Astrocyte of the cerebellum (primary cell): ENCODE results near the gene PLEKHG4.

ENCODE experiments used
- DNase-seq: peaks from one replicate; pipeline ENCODE4 v3.0.0-alpha.2; 2011; ENCODE audit warnings: low read depth
- H3K4me3 ChIP-seq: 2 replicates; pipeline ENCODE4 v1.5.1; 2011; ENCODE audit warnings: mild to moderate bottlenecking, low read depth, low read length, moderate library complexity
- in situ Hi-C: cut with HindIII; loops from 2 replicates; pipeline ENCODE4 v1.10.0; 2017; ENCODE audit warnings: low sequenced_read_pairs
- TF ChIP-seq, protein P1 (sequence below): IDR thresholded peaks from 2 replicates; pipeline ENCODE4 v1.5.1; 2012; ENCODE audit warnings: low read length, low read depth, moderate library complexity, mild to moderate bottlenecking; ENCODE audit errors: missing control alignments

Gene PLEKHG4

DNA sequence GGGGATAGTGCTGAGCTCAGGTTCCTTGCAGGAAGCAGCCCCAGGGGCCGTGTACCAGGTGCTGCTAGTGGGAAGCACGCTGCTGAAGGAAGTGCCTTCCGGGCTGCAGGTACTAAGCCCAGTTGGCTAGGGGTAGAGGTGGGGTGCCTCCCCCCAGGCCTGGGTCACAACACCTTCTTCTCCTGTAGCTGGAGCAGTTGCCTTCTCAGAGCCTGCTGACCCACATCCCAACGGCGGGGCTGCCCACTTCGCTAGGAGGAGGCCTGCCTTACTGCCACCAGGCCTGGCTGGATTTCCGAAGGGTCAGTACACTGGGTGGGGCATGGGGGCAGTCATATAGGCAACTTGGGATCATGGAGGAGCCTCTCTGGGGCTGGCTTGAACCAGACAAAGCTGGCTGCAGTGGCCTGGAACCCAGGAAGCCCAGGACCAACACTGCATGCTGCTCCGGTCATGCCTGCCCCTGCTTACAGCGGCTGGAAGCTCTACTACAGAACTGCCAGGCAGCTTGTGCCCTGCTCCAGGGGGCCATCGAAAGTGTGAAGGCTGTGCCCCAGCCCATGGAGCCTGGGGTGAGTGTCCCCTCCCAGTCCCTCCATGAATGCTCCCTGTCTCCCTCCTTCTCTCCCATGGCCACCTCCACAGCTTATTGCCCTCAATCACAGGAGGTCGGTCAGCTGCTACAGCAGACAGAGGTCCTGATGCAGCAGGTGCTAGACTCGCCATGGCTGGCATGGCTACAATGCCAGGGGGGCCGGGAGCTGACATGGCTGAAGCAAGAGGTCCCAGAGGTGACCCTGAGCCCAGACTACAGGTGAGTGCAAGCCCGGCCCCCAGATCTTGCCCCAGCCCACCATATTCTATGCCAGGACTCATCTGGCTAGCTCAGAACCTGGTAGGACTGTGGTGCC, 2.5 kb downstream of the PLEKHG4 start:
- no peak for DNase-seq
- in situ Hi-C loops = loop anchor here (5.0 kb wide), 1 partner anchor 86 kb away; no protein-coding TSS in a partner anchor
- TF ChIP-seq, protein P1, sequence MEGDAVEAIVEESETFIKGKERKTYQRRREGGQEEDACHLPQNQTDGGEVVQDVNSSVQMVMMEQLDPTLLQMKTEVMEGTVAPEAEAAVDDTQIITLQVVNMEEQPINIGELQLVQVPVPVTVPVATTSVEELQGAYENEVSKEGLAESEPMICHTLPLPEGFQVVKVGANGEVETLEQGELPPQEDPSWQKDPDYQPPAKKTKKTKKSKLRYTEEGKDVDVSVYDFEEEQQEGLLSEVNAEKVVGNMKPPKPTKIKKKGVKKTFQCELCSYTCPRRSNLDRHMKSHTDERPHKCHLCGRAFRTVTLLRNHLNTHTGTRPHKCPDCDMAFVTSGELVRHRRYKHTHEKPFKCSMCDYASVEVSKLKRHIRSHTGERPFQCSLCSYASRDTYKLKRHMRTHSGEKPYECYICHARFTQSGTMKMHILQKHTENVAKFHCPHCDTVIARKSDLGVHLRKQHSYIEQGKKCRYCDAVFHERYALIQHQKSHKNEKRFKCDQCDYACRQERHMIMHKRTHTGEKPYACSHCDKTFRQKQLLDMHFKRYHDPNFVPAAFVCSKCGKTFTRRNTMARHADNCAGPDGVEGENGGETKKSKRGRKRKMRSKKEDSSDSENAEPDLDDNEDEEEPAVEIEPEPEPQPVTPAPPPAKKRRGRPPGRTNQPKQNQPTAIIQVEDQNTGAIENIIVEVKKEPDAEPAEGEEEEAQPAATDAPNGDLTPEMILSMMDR = no peak
- H3K4me3 ChIP-seq = no peak overlapping the region

- no peak for DNase-seq
- no peak overlapping the region for H3K4me3 ChIP-seq
- TF ChIP-seq, protein P1 = no peak
- in situ Hi-C loops = loop anchor here (5.0 kb wide), 1 partner anchor 85 kb away; no protein-coding TSS in a partner anchor
These were observed 3.1 kb downstream of the PLEKHG4 start for GRCh38 chr16:67282447-67282805.

- no peak for DNase-seq
- in situ Hi-C loops = loop anchor here (5.0 kb wide), 1 partner anchor 84 kb away; no protein-coding TSS in a partner anchor
These were observed 3.9 kb downstream of the PLEKHG4 start for GRCh38 chr16:67283039-67283825.

DNA sequence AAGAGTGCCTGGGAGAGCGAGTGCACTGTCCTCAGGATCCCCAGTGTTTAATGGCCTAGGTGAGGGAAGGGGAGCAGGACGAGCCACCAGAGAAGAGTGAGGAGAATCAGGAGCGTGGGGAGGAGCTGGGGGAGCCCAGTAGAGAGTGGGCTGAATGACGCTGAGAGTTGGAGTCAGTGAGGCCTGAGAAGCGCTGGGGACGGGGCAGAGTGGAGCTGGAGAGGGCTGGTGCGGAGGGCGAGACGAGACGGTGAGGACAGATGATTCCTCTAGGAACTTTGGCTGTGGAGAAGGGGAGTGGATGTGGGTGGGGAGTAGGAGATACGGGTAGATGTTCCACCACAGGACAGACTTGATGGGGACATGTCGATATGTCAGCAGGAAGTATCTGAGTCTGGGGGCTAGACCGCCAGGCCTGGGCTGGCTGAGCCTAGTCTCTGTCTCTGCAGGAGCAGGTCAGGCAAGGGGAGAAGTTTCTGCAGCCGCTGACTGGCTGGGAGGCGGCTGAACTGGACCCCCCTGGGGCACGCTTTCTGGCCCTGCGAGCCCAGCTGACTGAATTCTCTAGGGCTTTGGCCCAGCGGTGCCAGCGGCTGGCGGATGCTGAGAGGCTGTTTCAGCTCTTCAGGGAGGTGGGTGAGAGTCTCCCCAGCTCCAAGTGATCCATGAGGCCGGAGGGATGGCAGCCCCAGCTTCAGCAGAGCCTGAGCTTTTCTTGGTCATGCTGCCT, 4.7 kb downstream of the PLEKHG4 start:
- H3K4me3 ChIP-seq = no peak overlapping the region
- DNase-seq = no peak
- TF ChIP-seq, protein P1 = no peak
- in situ Hi-C loops = loop anchor here (5.0 kb wide), 1 partner anchor 83 kb away; no protein-coding TSS in a partner anchor

More at GRCh38 chr16:67283039-67283825, 3.9 kb downstream of the PLEKHG4 start:
- TF ChIP-seq, protein P1 = no peak
- no peak overlapping the region for H3K4me3 ChIP-seq

GRCh38 chr16:67284699-67285646, 5.6 kb downstream of the PLEKHG4 start:
- in situ Hi-C loops = loop anchor here (5.0 kb wide), 1 partner anchor 82 kb away; no protein-coding TSS in a partner anchor
- TF ChIP-seq, protein P1 = peak; percentile 64
- H3K4me3 ChIP-seq = no peak overlapping the region
- no peak for DNase-seq
